HepG2 (cell line): ENCODE data around the gene RTP5. TPM values are rescaled to one million over a fixed set of nuclear protein-coding genes. Genes with fewer than 3 reads are reported as not detected.

Experiments
- CBX5 ChIP-seq: sonication (generic); formaldehyde crosslinking; IDR thresholded peaks from 2 replicates; pipeline ENCODE4 v1.4.0; 2020; ENCODE audit warnings: missing genetic modification reagents, borderline replicate concordance
- FOXA3 ChIP-seq: IDR thresholded peaks from 2 replicates; pipeline ENCODE4 v1.6.1; 2016; ENCODE audit warnings: missing genetic modification reagents, missing compliant biosample characterization
- GPN1 ChIP-seq: sonication (generic); formaldehyde crosslinking; IDR thresholded peaks from 2 replicates; pipeline ENCODE4 v1.5.1; 2020; ENCODE audit warnings: missing genetic modification reagents, borderline replicate concordance
- HNRNPL ChIP-seq: fragments of 200-400 bp; formaldehyde crosslinking; IDR thresholded peaks from 2 replicates; pipeline ENCODE4 v1.6.1; 2017; ENCODE audit warnings: mild to moderate bottlenecking, low read depth, low read length
- ISL2 ChIP-seq: sonication (generic); formaldehyde crosslinking; IDR thresholded peaks from 2 replicates; pipeline ENCODE4 v1.5.0; 2020; ENCODE audit warnings: missing genetic modification reagents
- KAT2B ChIP-seq: fragments of 150-350 bp; IDR thresholded peaks from 2 replicates; pipeline ENCODE4 v1.6.1; 2014; ENCODE audit warnings: low read depth, low read length, borderline replicate concordance
- MTA1 ChIP-seq: sonication (generic); formaldehyde crosslinking; IDR thresholded peaks from 2 replicates; pipeline ENCODE4 v1.4.0; 2020; ENCODE audit warnings: missing genetic modification reagents, mild to moderate bottlenecking, borderline replicate concordance
- NR3C1 ChIP-seq: sonication (generic); formaldehyde crosslinking; IDR thresholded peaks from 2 replicates; pipeline ENCODE4 v1.4.0; 2020; ENCODE audit warnings: missing genetic modification reagents
- PREB ChIP-seq: sonication (generic); formaldehyde crosslinking; IDR thresholded peaks from 2 replicates; pipeline ENCODE4 v1.4.0; 2020; ENCODE audit warnings: missing genetic modification reagents
- RFX1 ChIP-seq: fragments of 450-650 bp; IDR thresholded peaks from 2 replicates; pipeline ENCODE4 v1.6.1; 2017
- SIN3B ChIP-seq: fragments of 150-350 bp; IDR thresholded peaks from 2 replicates; pipeline ENCODE4 v1.6.1; 2014; ENCODE audit warnings: low read length
- SP140L ChIP-seq: sonication (generic); formaldehyde crosslinking; IDR thresholded peaks from 2 replicates; pipeline ENCODE4 v1.4.0; 2020; ENCODE audit warnings: missing genetic modification reagents, borderline replicate concordance
- ZC3H13 ChIP-seq: sonication (generic); formaldehyde crosslinking; IDR thresholded peaks from 2 replicates; pipeline ENCODE4 v1.8.1; 2023; ENCODE audit warnings: mild to moderate bottlenecking, missing genetic modification reagents, moderate library complexity
- ZNF225 ChIP-seq: sonication (generic); formaldehyde crosslinking; IDR thresholded peaks from 2 replicates; pipeline ENCODE4 v1.4.0; 2020; ENCODE audit warnings: mild to moderate bottlenecking, missing genetic modification reagents
- ZNF251 ChIP-seq: sonication (generic); formaldehyde crosslinking; IDR thresholded peaks from 2 replicates; pipeline ENCODE4 v1.9.0; 2021; ENCODE audit warnings: mild to moderate bottlenecking, missing genetic modification reagents
- ZNF589 ChIP-seq: sonication (generic); formaldehyde crosslinking; conservative IDR thresholded peaks from 2 replicates; pipeline ENCODE4 v1.8.0; 2022; ENCODE audit warnings: mild to moderate bottlenecking, moderate library complexity, missing genetic modification reagents
- ZNF720 ChIP-seq: sonication (generic); formaldehyde crosslinking; IDR thresholded peaks from 2 replicates; pipeline ENCODE4 v1.4.0; 2020; ENCODE audit warnings: missing genetic modification reagents
- ZNF768 ChIP-seq: sonication (generic); formaldehyde crosslinking; IDR thresholded peaks from 2 replicates; pipeline ENCODE4 v1.4.0; 2020; ENCODE audit warnings: missing genetic modification reagents
- ZXDC ChIP-seq: sonication (generic); formaldehyde crosslinking; IDR thresholded peaks from 2 replicates; pipeline ENCODE4 v1.5.0; 2020; ENCODE audit warnings: mild to moderate bottlenecking, missing genetic modification reagents
- polyA plus RNA-seq, 8 experiments: library from polyadenylated mRNA; depleted of rRNA in 3 of 8; stranded (reverse) in 7 of 8; unstranded in 1 of 8; fragments of >200 nt; fragmentation: Illumina TruSeq in 4 of 8; extraction: Trizol in 4 of 8; gene quantifications; 2 replicates each; pipeline versions ENCODE4 v1.2.1 to v1.2.3, GENCODE V29; 2011 to 2016; ENCODE audit warnings: low read depth in 4 of 8, missing spikeins in 1 of 8, mixed read lengths in 1 of 8; ENCODE audit not compliant: insufficient read depth in 1 of 8
- total RNA-seq, 5 experiments: library from RNA; depleted of rRNA; stranded (reverse); fragments of >200 nt; fragmentation: Illumina TruSeq; extraction: Trizol; gene quantifications; 2 replicates each; pipeline ENCODE4 v1.2.3, GENCODE V29; 2016; ENCODE audit warnings: low read depth in 1 of 5
- TF ChIP-seq, protein P1 (sequence below): sonication (generic); formaldehyde crosslinking; IDR thresholded peaks from 2 replicates; pipeline ENCODE4 v1.4.0; 2020; ENCODE audit warnings: mild to moderate bottlenecking, missing genetic modification reagents, borderline replicate concordance
- TF ChIP-seq, protein P2 (sequence below): sonication (generic); formaldehyde crosslinking; IDR thresholded peaks from 2 replicates; pipeline ENCODE4; 2020; ENCODE audit warnings: missing genetic modification reagents, mild to moderate bottlenecking, borderline replicate concordance
- TF ChIP-seq, protein P3 (sequence below): sonication (generic); formaldehyde crosslinking; conservative IDR thresholded peaks from 2 replicates; pipeline ENCODE4 v1.4.0; 2020; ENCODE audit warnings: missing genetic modification reagents

The RTP5 gene
- total and polyA plus RNA-seq, 2 of the 13 experiments (the other 11 are each of a cell fraction or from before 2014, with no cell fraction given) = not detected

DNA sequence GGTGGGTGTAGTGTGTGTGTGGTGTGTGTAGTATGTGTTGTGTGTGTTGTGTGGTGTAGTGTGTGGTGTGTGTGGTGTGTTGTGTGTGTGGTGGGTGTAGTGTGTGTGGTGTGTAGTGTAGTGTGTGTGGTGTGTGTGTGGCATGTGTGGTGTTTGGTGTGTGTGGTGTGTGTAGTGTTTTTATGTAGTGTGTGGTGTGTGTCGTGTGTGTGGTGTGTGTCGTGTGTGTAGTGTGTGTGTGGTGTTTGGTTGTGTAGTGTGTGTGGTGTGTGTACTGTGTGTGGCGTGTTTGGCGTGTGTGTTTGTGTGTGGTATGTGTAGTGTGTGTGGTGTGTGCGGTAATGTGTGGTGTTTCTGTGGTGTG, 4.7 kb upstream of the RTP5 start (continued):
- TF ChIP-seq, protein P1, sequence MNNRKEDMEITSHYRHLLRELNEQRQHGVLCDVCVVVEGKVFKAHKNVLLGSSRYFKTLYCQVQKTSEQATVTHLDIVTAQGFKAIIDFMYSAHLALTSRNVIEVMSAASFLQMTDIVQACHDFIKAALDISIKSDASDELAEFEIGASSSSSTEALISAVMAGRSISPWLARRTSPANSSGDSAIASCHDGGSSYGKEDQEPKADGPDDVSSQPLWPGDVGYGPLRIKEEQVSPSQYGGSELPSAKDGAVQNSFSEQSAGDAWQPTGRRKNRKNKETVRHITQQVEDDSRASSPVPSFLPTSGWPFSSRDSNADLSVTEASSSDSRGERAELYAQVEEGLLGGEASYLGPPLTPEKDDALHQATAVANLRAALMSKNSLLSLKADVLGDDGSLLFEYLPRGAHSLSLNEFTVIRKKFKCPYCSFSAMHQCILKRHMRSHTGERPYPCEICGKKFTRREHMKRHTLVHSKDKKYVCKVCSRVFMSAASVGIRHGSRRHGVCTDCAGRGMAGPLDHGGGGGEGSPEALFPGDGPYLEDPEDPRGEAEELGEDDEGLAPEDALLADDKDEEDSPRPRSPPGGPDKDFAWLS (CRISPR knock-in tag) = no peak
- TF ChIP-seq, protein P2, sequence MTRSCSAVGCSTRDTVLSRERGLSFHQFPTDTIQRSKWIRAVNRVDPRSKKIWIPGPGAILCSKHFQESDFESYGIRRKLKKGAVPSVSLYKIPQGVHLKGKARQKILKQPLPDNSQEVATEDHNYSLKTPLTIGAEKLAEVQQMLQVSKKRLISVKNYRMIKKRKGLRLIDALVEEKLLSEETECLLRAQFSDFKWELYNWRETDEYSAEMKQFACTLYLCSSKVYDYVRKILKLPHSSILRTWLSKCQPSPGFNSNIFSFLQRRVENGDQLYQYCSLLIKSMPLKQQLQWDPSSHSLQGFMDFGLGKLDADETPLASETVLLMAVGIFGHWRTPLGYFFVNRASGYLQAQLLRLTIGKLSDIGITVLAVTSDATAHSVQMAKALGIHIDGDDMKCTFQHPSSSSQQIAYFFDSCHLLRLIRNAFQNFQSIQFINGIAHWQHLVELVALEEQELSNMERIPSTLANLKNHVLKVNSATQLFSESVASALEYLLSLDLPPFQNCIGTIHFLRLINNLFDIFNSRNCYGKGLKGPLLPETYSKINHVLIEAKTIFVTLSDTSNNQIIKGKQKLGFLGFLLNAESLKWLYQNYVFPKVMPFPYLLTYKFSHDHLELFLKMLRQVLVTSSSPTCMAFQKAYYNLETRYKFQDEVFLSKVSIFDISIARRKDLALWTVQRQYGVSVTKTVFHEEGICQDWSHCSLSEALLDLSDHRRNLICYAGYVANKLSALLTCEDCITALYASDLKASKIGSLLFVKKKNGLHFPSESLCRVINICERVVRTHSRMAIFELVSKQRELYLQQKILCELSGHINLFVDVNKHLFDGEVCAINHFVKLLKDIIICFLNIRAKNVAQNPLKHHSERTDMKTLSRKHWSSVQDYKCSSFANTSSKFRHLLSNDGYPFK (CRISPR knock-in tag) = no peak
- TF ChIP-seq PREB (CRISPR knock-in tag) = no peak
- no peak for TF ChIP-seq ZNF720 (CRISPR knock-in tag)
- no peak for TF ChIP-seq ZNF251
- TF ChIP-seq RFX1 = no peak
- no peak for TF ChIP-seq NR3C1
- TF ChIP-seq CBX5 (CRISPR knock-in tag) = no peak
- TF ChIP-seq SIN3B = no peak
- TF ChIP-seq GPN1 (CRISPR knock-in tag) = no peak
- no peak for TF ChIP-seq KAT2B
- TF ChIP-seq ZNF589 (CRISPR knock-in tag) = 0 out of 2 replicates have a peak, but pooled peaks have one; percentile 38
- TF ChIP-seq, protein P3, sequence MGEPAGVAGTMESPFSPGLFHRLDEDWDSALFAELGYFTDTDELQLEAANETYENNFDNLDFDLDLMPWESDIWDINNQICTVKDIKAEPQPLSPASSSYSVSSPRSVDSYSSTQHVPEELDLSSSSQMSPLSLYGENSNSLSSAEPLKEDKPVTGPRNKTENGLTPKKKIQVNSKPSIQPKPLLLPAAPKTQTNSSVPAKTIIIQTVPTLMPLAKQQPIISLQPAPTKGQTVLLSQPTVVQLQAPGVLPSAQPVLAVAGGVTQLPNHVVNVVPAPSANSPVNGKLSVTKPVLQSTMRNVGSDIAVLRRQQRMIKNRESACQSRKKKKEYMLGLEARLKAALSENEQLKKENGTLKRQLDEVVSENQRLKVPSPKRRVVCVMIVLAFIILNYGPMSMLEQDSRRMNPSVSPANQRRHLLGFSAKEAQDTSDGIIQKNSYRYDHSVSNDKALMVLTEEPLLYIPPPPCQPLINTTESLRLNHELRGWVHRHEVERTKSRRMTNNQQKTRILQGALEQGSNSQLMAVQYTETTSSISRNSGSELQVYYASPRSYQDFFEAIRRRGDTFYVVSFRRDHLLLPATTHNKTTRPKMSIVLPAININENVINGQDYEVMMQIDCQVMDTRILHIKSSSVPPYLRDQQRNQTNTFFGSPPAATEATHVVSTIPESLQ = no peak
- TF ChIP-seq HNRNPL = 0 out of 2 replicates have a peak, but pooled peaks have one; percentile 72
- TF ChIP-seq ZNF768 (CRISPR knock-in tag) = no peak
- no peak for TF ChIP-seq ISL2
- no peak for TF ChIP-seq FOXA3 (CRISPR knock-in tag)
- 0 out of 2 replicates have a peak, but pooled peaks have one; percentile 14 for TF ChIP-seq ZC3H13 (CRISPR knock-in tag)
- TF ChIP-seq MTA1 = 0 out of 2 replicates have a peak, but pooled peaks have one; percentile 16
- TF ChIP-seq SP140L (CRISPR knock-in tag) = no peak
- TF ChIP-seq ZNF225 (CRISPR knock-in tag) = no peak
- TF ChIP-seq ZXDC = no peak
